ENCODE data around the gene FKBP9. TPM values are rescaled to one million over a fixed set of nuclear protein-coding genes. Genes with fewer than 3 reads are reported as not detected.
"Not testable (repeated sequence)": the region's sequence is repeated elsewhere in the genome, so short reads cannot be mapped to it uniquely, and the experiment has no call there.

Gene FKBP9, protein sequence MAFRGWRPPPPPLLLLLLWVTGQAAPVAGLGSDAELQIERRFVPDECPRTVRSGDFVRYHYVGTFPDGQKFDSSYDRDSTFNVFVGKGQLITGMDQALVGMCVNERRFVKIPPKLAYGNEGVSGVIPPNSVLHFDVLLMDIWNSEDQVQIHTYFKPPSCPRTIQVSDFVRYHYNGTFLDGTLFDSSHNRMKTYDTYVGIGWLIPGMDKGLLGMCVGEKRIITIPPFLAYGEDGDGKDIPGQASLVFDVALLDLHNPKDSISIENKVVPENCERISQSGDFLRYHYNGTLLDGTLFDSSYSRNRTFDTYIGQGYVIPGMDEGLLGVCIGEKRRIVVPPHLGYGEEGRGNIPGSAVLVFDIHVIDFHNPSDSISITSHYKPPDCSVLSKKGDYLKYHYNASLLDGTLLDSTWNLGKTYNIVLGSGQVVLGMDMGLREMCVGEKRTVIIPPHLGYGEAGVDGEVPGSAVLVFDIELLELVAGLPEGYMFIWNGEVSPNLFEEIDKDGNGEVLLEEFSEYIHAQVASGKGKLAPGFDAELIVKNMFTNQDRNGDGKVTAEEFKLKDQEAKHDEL
- total RNA-seq: 100 to 1,000 TPM; 122 to 193 TPM
- 10 to 100 TPM; 55.0 to 55.9 TPM for polyA plus RNA-seq
- long read RNA-seq, donor 1, transcript FKBP9-201 (10 exons, 3,462 nt): major isoform, 92 of 155 reads
- long read RNA-seq, donor 1, partial matches to known transcripts: 33 of 155 reads
- long read RNA-seq, donor 1, other reads (novel, unspliced or antisense): 30 of 155 reads
- long read RNA-seq, donor 2, transcript FKBP9-201 (10 exons, 3,462 nt): major isoform, 82 of 108 reads
- long read RNA-seq, donor 2, partial matches to known transcripts: 12 of 108 reads
- long read RNA-seq, donor 2, other reads (novel, unspliced or antisense): 13 of 108 reads

DNA sequence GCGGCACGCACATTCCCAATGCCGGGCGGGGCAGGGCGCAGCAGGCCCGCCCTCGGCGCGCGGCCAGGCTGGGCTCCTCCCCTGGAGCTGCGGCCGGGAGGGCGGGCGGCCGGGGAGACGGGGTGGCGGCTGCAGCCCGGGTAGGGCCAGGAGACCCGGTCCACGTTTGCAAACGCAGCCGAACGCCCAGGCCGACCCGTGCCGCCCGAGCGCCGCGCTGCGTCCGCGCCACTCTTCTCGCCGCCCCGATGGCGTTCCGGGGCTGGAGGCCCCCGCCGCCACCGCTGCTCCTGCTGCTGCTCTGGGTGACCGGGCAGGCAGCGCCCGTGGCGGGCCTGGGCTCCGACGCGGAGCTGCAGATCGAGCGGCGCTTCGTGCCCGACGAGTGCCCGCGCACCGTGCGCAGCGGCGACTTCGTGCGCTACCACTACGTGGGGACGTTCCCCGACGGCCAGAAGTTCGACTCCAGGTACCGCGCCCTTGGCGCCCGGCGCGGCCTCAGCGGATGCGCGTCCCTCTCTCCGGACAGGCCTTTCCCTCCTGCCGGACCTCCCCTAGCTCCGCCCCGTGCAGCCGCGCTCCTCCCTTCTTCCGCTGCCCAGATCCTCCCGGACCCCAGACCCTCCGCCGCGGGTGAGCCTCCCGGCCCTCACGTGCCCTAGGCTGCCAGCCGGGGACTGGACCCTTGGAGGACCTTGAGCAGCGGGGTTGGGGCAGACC, at the start of gene FKBP9:
Gene FKBP9 (plus strand): TSS at position 115 of the 720 bp plus-strand sequence. CDS start 134 bp downstream, at position 249.
- Histone ChIP-seq H3K27ac (ENCODE audit: low read depth in 1 of 2, low read length in 2 of 2) (peak within 1 kb of the TSS in 1 of 2 donors; percentile 22), H3K4me3 (ENCODE audit: low read length in 2 of 2) (peak within 1 kb of the TSS; percentile 68 to 69), H3K9me3 (ENCODE audit: control insufficient read depth, low read length) (no peaks in the 10 kb centered on the region), H3K27me3 (ENCODE audit: control insufficient read depth in 1 of 2, insufficient read depth in 2 of 2, low read length in 1 of 2) (no peaks in the 10 kb centered on the region), H3K36me3 (ENCODE audit: control insufficient read depth in 1 of 2, insufficient read depth in 2 of 2, low read length in 1 of 2) (no peaks in the 10 kb centered on the region), H3K4me1 (ENCODE audit: control insufficient read depth in 1 of 2, insufficient read depth in 2 of 2, low read length in 2 of 2) (no peaks in the 10 kb centered on the region)
- intact Hi-C loops (cut with DNase I): loop anchor here in 1 of 2 donors (2.0 to 5.0 kb wide), 2 partner anchors 105 to 460 kb away; partner anchors contain the start of genes AVL9 and NT5C3A
- DNase-seq (peak; percentile 91 to 95), ATAC-seq (ENCODE audit: low FRiP score) (peak; percentile 96)
- 0% methylated on average over 36 to 91 of the region's 91 CpGs for WGBS, 2 donors

DNA sequence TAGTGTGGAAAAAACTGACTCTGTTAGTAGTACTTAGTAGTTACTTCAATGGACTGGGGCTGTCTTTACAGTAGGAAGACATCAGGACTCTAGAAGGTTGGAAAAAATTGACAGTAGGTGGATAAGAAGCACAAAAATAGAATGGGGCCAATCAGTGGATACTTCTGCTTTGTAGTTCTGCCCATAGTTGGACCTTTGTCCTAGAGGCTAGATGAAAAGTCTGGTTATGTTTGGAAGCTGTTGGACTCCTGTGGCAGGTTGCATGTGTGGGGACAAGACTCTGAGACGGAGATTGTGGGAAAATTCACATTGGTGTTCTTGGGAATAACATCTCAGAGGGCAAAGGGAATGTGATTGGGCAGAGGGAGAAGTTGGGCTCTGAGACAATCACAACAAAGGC, 47.0 kb upstream of the FKBP9 start:
- Histone ChIP-seq H3K36me3 (ENCODE audit: control insufficient read depth in 1 of 2, insufficient read depth in 2 of 2, low read length in 1 of 2) (peaks cover 4 to 5% of the 10 kb centered on the region in 2 donors), H3K4me1 (ENCODE audit: control insufficient read depth in 1 of 2, insufficient read depth in 2 of 2, low read length in 2 of 2) (peaks cover 0 to 1% of the 10 kb centered on the region in 2 donors), H3K27ac (ENCODE audit: low read depth in 1 of 2, low read length in 2 of 2) (no peak overlapping the region), H3K9me3 (ENCODE audit: control insufficient read depth, low read length) (no peaks in the 10 kb centered on the region), H3K4me3 (ENCODE audit: low read length in 2 of 2) (no peak overlapping the region), H3K27me3 (ENCODE audit: control insufficient read depth in 1 of 2, insufficient read depth in 2 of 2, low read length in 1 of 2) (no peaks in the 10 kb centered on the region)
- 12 to 15% methylated on average over 1 of the region's 1 CpG for WGBS, 2 donors
- no peak for ATAC-seq (ENCODE audit: low FRiP score)
- DNase-seq: no peak
- intact Hi-C loops (cut with DNase I): no loop called here

GRCh38 chr7:32914184-32914583, 43.1 kb upstream of the FKBP9 start:
- ATAC-seq (ENCODE audit: low FRiP score) (no peak), DNase-seq (no peak)
- intact Hi-C loops (cut with DNase I): no loop called here
- H3K36me3 ChIP-seq (ENCODE audit: control insufficient read depth in 1 of 2, insufficient read depth in 2 of 2, low read length in 1 of 2): peaks cover 11 to 13% of the 10 kb centered on the region in 2 donors
- WGBS, 2 donors: 58 to 99% methylated on average over 1 of the region's 1 CpG
- no peak overlapping the region for H3K27ac ChIP-seq (ENCODE audit: low read depth in 1 of 2, low read length in 2 of 2)
- H3K4me3 ChIP-seq (ENCODE audit: low read length in 2 of 2): no peak overlapping the region
- H3K9me3 ChIP-seq (ENCODE audit: control insufficient read depth, low read length): no peaks in the 10 kb centered on the region
- H3K4me1 ChIP-seq (ENCODE audit: control insufficient read depth in 1 of 2, insufficient read depth in 2 of 2, low read length in 2 of 2): peaks cover 0 to 1% of the 10 kb centered on the region in 2 donors
- no peaks in the 10 kb centered on the region for H3K27me3 ChIP-seq (ENCODE audit: control insufficient read depth in 1 of 2, insufficient read depth in 2 of 2, low read length in 1 of 2)

DNA sequence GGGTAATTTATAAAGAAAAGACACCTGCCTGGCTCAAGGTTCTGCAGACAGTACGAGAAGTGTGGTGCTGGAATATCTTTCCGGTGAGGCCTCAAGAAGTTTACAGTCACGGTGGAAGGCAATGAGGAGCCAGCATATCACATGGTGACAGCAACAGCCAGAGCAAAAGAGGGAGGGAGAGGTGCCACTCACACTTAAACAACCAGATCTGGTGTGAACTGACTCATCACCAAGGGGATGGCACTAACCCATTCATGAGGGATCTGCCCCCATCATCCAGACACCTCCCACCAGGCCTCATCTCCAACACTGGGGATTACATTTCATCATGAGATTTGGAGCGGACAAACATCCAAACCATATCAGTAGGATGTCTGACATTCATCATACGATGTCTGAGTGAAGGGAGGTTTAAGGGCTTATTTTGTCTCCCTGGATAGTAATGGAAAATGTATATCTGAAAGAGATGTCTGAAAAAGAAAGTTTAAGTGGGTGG, 42.2 kb upstream of the FKBP9 start:
- Histone ChIP-seq H3K36me3 (ENCODE audit: control insufficient read depth in 1 of 2, insufficient read depth in 2 of 2, low read length in 1 of 2) (peaks cover 11 to 13% of the 10 kb centered on the region in 2 donors), H3K27ac (ENCODE audit: low read depth in 1 of 2, low read length in 2 of 2) (no peak overlapping the region), H3K4me3 (ENCODE audit: low read length in 2 of 2) (no peak overlapping the region), H3K27me3 (ENCODE audit: control insufficient read depth in 1 of 2, insufficient read depth in 2 of 2, low read length in 1 of 2) (no peaks in the 10 kb centered on the region), H3K9me3 (ENCODE audit: control insufficient read depth, low read length) (no peaks in the 10 kb centered on the region), H3K4me1 (ENCODE audit: control insufficient read depth in 1 of 2, insufficient read depth in 2 of 2, low read length in 2 of 2) (peaks cover 0 to 1% of the 10 kb centered on the region in 2 donors)
- 95 to 96% methylated on average over 5 of the region's 5 CpGs for WGBS, 2 donors
- no peak for DNase-seq
- intact Hi-C loops (cut with DNase I): no loop called here
- no peak for ATAC-seq (ENCODE audit: low FRiP score)

- intact Hi-C loops (cut with DNase I): no loop called here
- Histone ChIP-seq H3K36me3 (ENCODE audit: control insufficient read depth in 1 of 2, insufficient read depth in 2 of 2, low read length in 1 of 2) (peaks cover 11 to 13% of the 10 kb centered on the region in 2 donors), H3K9me3 (ENCODE audit: control insufficient read depth, low read length) (no peaks in the 10 kb centered on the region), H3K4me1 (ENCODE audit: control insufficient read depth in 1 of 2, insufficient read depth in 2 of 2, low read length in 2 of 2) (no peaks in the 10 kb centered on the region), H3K4me3 (ENCODE audit: low read length in 2 of 2) (no peak overlapping the region), H3K27ac (ENCODE audit: low read depth in 1 of 2, low read length in 2 of 2) (no peak overlapping the region), H3K27me3 (ENCODE audit: control insufficient read depth in 1 of 2, insufficient read depth in 2 of 2, low read length in 1 of 2) (no peaks in the 10 kb centered on the region)
- 88 to 97% methylated on average over 3 of the region's 3 CpGs for WGBS, 2 donors
- no peak for ATAC-seq (ENCODE audit: low FRiP score)
- DNase-seq: no peak
Observed at GRCh38 chr7:32916006-32916405, 41.2 kb upstream of the FKBP9 start.

DNA sequence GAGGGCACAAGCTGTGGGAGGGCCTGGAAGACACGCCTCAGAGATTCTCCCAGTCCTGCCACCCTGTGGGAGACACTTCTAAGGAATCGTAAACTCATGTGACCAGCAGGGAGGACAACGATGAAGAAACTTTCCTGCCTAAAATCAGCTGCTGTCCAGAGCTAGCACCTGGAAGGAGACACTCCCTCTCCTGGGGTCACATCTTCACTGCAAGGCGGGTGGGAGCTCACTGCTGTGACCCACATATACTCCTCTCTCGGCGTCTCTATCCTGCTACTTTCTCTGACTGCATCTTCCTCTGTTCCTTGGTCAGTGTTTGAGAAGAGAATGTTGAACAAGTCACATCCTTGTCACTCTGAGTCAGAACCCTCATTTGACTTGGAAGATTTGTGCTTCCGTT, 40.2 kb upstream of the FKBP9 start:
- H3K4me3 ChIP-seq (ENCODE audit: low read length in 2 of 2); H3K27ac ChIP-seq (ENCODE audit: low read depth in 1 of 2, low read length in 2 of 2); DNase-seq; H3K27me3 ChIP-seq (ENCODE audit: control insufficient read depth in 1 of 2, insufficient read depth in 2 of 2, low read length in 1 of 2); intact Hi-C loops (cut with DNase I); H3K4me1 ChIP-seq (ENCODE audit: control insufficient read depth in 1 of 2, insufficient read depth in 2 of 2, low read length in 2 of 2); H3K9me3 ChIP-seq (ENCODE audit: control insufficient read depth, low read length); ATAC-seq (ENCODE audit: low FRiP score): not testable (repeated sequence)
- H3K36me3 ChIP-seq (ENCODE audit: control insufficient read depth in 1 of 2, insufficient read depth in 2 of 2, low read length in 1 of 2): peaks cover 11 to 13% of the 10 kb centered on the region in 2 donors
- WGBS, 2 donors: 87 to 95% methylated on average over 3 to 6 of the region's 7 CpGs

DNA sequence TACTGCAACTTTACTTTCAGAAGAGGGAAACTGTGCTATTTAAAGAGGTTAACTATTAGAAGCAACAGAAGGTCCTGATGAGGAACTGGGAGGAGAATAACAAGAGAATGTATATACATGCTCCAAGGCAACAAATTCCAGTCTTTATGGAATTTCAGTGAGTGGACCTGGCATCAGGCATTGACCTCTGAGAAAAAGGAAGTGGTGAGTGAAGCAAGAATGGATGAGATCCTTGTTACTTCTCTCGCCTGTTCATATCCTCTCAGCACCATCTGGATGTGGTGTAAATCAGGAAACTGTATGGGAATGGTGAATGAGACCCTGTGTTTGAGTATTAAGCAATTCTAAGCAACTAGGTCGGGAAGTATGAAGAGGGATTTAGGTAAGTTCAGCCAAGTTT, 35.3 kb upstream of the FKBP9 start:
- Histone ChIP-seq H3K27ac (ENCODE audit: low read depth in 1 of 2, low read length in 2 of 2) (no peak overlapping the region), H3K27me3 (ENCODE audit: control insufficient read depth in 1 of 2, insufficient read depth in 2 of 2, low read length in 1 of 2) (no peaks in the 10 kb centered on the region), H3K9me3 (ENCODE audit: control insufficient read depth, low read length) (no peaks in the 10 kb centered on the region), H3K36me3 (ENCODE audit: control insufficient read depth in 1 of 2, insufficient read depth in 2 of 2, low read length in 1 of 2) (peaks cover 0 to 3% of the 10 kb centered on the region in 2 donors), H3K4me3 (ENCODE audit: low read length in 2 of 2) (no peak overlapping the region), H3K4me1 (ENCODE audit: control insufficient read depth in 1 of 2, insufficient read depth in 2 of 2, low read length in 2 of 2) (no peaks in the 10 kb centered on the region)
- intact Hi-C loops (cut with DNase I): no loop called here
- 88 to 90% methylated on average over 2 of the region's 2 CpGs for WGBS, 2 donors
- DNase-seq (no peak), ATAC-seq (ENCODE audit: low FRiP score) (no peak)

- Histone ChIP-seq H3K27ac (ENCODE audit: low read depth in 1 of 2, low read length in 2 of 2) (no peak overlapping the region), H3K4me3 (ENCODE audit: low read length in 2 of 2) (no peak overlapping the region), H3K9me3 (ENCODE audit: control insufficient read depth, low read length) (no peaks in the 10 kb centered on the region), H3K36me3 (ENCODE audit: control insufficient read depth in 1 of 2, insufficient read depth in 2 of 2, low read length in 1 of 2) (peaks cover 4 to 8% of the 10 kb centered on the region in 2 donors), H3K27me3 (ENCODE audit: control insufficient read depth in 1 of 2, insufficient read depth in 2 of 2, low read length in 1 of 2) (no peaks in the 10 kb centered on the region), H3K4me1 (ENCODE audit: control insufficient read depth in 1 of 2, insufficient read depth in 2 of 2, low read length in 2 of 2) (no peaks in the 10 kb centered on the region)
- ATAC-seq (ENCODE audit: low FRiP score) (no peak), DNase-seq (no peak)
- intact Hi-C loops (cut with DNase I): no loop called here
- 94% methylated on average over 2 of the region's 2 CpGs for WGBS, 2 donors
Observed at GRCh38 chr7:32928785-32929298, 28.4 kb upstream of the FKBP9 start.
